ENCODE results near the gene PSMD2. TPM values are rescaled to one million over a fixed set of nuclear protein-coding genes. Genes with fewer than 3 reads are reported as not detected.
"Not testable (repeated sequence)": the region's sequence is repeated elsewhere in the genome, so short reads cannot be mapped to it uniquely, and the experiment has no call there.

Gene PSMD2
- total and polyA plus RNA-seq, 2 donors = 121 to 205 TPM

DNA sequence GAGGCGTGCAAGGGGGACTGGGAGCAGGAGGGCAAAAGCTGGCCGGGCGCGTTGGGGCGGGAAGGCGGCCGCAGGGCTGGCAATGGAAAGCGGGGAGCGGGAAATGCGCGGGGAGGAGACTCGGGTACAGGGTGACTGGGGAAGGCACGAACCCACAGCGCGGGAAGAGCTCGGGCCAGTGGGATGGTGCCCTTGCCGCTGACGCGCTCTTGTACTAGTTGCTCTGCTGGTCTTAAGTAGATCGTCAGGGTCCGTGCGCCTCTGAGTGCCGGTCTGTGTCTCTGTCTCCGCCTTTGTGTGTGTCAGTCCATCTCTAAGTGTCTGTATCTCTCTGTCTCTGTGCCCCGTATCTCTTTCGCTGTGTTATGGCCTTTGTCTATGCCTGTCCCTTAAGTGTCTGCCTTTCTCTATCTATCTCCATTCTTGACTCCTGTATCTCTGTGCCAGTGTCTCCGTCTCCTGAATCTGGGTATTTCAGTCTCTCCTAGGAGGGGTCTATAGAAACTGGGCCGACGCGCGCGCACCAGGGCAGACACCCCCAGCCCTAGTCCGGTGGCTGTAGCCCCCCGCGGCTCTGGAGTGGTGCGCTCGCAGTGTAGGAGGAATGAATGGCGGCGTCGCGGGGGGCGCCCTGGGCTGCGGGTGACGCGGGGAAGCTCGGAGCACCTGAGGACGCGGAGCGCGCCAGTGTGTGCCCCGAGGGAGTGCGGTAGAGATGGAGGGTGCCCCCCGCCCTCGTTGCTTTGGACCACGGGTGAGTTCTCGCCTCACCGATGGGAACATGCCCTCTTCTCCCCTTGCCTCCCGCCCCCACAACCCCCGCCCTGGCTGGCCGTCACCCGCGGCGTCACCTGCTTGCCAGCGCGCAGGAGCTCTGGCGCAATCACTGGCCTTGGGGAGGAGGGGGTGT is 36.9 kb upstream of the PSMD2 start:
- H3K27ac ChIP-seq (ENCODE audit: low read depth) = no peak overlapping the region
- WGBS = 2% methylated on average over 66 of the region's 66 CpGs
- no peak for DNase-seq (ENCODE audit: extremely low spot score)
- H3K36me3 ChIP-seq (ENCODE audit: insufficient read depth) = no peaks in the 10 kb centered on the region
- peak overlapping the region; percentile 57 for H3K4me3 ChIP-seq (ENCODE audit: low read depth, low read length)
- no peaks in the 10 kb centered on the region for H3K4me1 ChIP-seq (ENCODE audit: insufficient read depth)

DNA sequence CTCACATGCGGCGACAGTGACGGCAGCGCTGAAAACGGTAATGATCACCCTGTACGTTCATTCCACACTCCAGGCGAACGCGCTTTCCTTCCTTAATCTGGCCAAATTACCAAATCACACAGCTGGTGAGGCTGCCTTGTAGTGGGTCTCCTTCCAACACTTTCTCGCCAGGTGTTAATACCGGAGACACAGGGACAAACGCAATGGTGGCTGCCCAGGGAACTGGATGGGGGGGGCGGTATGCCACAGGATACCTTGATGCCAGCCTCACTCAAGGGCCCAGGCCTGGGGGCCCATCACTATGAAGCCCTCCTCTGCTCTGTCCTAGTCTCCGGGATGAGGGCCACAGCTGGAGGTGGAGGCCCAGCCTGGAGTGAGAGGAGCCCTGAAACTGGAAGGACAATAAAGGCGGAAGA is 36.3 kb upstream of the PSMD2 start:
- WGBS = 16% methylated on average over 15 of the region's 15 CpGs
- no peaks in the 10 kb centered on the region for H3K4me1 ChIP-seq (ENCODE audit: insufficient read depth)
- DNase-seq (ENCODE audit: extremely low spot score) = no peak
- H3K27ac ChIP-seq (ENCODE audit: low read depth) = no peak overlapping the region
- H3K4me3 ChIP-seq (ENCODE audit: low read depth, low read length) = no peak overlapping the region
- H3K36me3 ChIP-seq (ENCODE audit: insufficient read depth) = no peaks in the 10 kb centered on the region

DNA sequence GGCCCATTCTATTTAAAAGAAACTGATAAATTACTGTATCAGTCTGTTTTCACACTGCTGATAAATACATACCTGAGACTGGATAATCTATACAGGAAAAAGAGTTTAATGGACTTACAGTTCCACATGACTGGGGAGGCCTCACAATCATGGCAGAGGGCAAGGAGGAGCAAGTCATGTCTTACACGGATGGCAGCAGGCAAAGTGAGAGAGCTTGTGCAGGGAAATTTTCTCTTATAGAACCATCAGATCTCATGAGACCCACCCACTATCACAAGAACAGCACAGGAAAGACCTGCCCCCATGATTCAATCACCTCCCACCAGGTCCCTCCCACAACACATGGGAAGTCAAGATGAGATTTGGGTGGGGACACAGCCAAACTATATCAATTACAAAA is 31.8 kb upstream of the PSMD2 start:
- not testable (repeated sequence) for H3K4me1 ChIP-seq (ENCODE audit: insufficient read depth); H3K4me3 ChIP-seq (ENCODE audit: low read depth, low read length); H3K27ac ChIP-seq (ENCODE audit: low read depth); DNase-seq (ENCODE audit: extremely low spot score); H3K36me3 ChIP-seq (ENCODE audit: insufficient read depth)
- 85% methylated on average over 1 of the region's 1 CpG for WGBS

DNA sequence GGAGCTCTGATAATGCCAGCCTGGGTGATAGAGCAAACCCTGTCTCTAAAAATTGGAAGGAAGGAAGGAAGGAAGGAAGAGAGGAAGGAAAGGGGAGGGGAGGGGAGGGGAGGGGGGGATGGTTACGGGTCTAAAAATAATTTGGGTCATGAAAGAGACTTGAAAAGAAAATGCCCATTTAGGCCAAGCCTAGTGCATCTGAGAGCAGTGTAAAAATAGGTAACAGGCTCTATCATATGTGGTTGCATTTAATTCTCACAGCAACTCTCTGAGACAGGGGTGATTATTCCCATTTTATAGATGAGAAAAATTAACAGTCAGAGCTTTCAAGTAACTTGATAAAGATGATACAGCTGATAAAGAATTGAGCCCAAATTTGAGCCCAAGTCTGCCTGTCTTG is 26.8 kb upstream of the PSMD2 start:
- H3K4me3 ChIP-seq (ENCODE audit: low read depth, low read length) = no peak overlapping the region
- no peak for DNase-seq (ENCODE audit: extremely low spot score)
- 39% methylated on average over 1 of the region's 1 CpG for WGBS
- no peaks in the 10 kb centered on the region for H3K4me1 ChIP-seq (ENCODE audit: insufficient read depth)
- no peaks in the 10 kb centered on the region for H3K36me3 ChIP-seq (ENCODE audit: insufficient read depth)
- H3K27ac ChIP-seq (ENCODE audit: low read depth) = no peak overlapping the region

DNA sequence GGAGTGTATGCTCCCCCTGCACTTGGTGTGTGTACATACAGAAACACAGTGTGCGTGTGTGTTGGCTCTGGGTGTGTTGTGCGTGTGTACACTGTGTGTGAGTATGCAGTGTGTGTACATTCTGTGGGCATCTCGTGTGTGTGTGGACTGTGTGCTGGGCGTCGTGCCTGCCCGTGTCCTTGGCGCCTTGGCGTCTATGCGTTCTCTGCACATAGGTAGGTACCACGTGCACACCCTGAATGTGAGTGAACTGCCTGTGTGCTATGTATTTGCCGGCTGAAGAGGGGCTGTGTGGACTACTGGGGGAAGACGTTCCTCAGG is 23.7 kb upstream of the PSMD2 start:
- Histone ChIP-seq H3K4me3 (ENCODE audit: low read depth, low read length) (no peak overlapping the region), H3K4me1 (ENCODE audit: insufficient read depth) (no peaks in the 10 kb centered on the region), H3K27ac (ENCODE audit: low read depth) (no peak overlapping the region), H3K36me3 (ENCODE audit: insufficient read depth) (no peaks in the 10 kb centered on the region)
- WGBS = 71% methylated on average over 12 of the region's 12 CpGs
- DNase-seq (ENCODE audit: extremely low spot score) = no peak

DNA sequence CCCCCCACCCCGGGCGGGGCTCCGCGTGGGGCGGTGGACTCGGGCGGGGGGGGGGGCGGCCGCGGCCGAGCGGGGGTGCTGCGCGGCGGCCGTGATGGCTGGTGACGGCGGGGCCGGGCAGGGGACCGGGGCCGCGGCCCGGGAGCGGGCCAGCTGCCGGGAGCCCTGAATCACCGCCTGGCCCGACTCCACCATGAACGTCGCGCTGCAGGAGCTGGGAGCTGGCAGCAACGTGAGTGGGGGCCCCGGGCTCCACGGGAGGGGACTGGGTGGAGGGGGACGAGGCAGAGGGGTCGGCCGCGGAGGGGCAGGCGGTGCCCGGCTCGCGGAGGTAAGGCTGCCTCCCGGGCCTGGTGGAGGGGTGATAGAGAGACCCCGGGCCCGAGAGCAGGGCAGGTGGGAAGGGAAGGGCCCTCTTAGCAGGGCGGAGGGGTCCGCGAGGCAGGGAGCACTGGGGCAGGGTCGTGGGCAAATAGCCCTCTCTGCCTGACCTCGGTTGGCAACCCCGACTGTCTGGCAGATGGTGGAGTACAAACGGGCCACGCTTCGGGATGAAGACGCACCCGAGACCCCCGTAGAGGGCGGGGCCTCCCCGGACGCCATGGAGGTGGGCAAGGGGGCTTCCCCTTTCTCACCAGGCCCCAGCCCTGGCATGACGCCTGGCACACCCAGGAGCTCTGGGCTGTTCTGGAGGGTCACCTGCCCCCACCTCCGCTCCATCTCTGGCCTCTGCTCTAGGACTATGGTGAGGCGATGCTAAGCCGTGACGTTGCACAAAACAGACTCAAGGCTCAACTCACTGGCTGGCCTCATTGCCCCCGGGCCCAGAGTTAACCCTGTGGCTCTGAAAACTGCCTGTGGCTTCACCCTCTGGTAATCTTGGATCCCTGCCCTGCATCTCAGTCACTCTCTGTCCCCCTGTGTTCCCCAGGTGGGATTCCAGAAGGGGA is 22.8 kb upstream of the PSMD2 start, which contains the start of gene ECE2:
TSS of gene ECE2 (plus strand) at position 62 of the 950 bp plus-strand sequence. CDS start at position 194, 132 bp downstream.
- H3K27ac ChIP-seq (ENCODE audit: low read depth) = no peak within 1 kb of the TSS
- 11% methylated on average over 65 of the region's 65 CpGs for WGBS
- peak within 1 kb of the TSS; percentile 3 for H3K4me3 ChIP-seq (ENCODE audit: low read depth, low read length)
- no peak for DNase-seq (ENCODE audit: extremely low spot score)
- no peaks in the 10 kb centered on the region for H3K4me1 ChIP-seq (ENCODE audit: insufficient read depth)
- H3K36me3 ChIP-seq (ENCODE audit: insufficient read depth) = no peaks in the 10 kb centered on the region

DNA sequence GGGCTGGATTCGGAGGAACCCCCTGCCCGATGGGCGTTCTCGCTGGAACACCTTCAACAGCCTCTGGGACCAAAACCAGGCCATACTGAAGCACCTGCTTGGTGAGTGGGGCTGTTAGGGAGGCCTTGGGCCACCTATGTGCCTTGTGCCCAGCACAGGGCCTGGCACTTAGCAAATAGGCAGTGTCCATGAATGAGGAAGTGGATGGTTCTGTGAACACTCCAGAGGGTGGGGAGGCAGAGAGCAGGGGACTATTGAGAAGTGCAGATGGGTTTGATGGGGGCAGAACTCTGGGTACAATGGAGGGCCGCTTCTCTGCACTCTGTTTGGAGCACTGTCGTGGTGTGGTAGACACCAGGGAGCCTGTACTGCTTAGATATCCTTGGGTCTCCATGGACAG is 21.7 kb upstream of the PSMD2 start:
- no peaks in the 10 kb centered on the region for H3K36me3 ChIP-seq (ENCODE audit: insufficient read depth)
- H3K27ac ChIP-seq (ENCODE audit: low read depth) = no peak overlapping the region
- no peak for DNase-seq (ENCODE audit: extremely low spot score)
- no peaks in the 10 kb centered on the region for H3K4me1 ChIP-seq (ENCODE audit: insufficient read depth)
- 89% methylated on average over 6 of the region's 6 CpGs for WGBS
- H3K4me3 ChIP-seq (ENCODE audit: low read depth, low read length) = no peak overlapping the region

DNA sequence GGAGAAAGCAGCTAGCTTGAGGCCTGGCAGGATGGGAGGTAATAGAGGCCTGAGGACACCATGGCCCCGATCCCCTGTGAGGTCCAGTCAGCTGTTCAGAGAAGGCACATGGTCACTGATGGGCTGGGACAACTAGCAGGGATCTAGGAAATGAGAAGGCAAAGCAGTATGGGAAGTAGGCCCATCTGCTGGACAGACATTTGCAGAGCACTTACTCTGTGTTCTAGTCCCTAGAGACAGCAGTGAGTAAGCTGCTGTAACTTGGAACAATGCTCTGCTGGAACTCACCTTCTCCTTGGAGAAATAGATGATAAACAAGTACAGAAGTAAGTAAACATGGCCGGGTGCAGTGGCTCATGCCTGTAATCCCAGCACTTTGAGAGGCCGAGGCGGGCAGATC is 16.1 kb upstream of the PSMD2 start:
- no peak for DNase-seq (ENCODE audit: extremely low spot score)
- WGBS = 88% methylated on average over 4 of the region's 4 CpGs
- Histone ChIP-seq H3K36me3 (ENCODE audit: insufficient read depth) (no peaks in the 10 kb centered on the region), H3K4me1 (ENCODE audit: insufficient read depth) (no peaks in the 10 kb centered on the region), H3K27ac (ENCODE audit: low read depth) (no peak overlapping the region), H3K4me3 (ENCODE audit: low read depth, low read length) (no peak overlapping the region)

DNA sequence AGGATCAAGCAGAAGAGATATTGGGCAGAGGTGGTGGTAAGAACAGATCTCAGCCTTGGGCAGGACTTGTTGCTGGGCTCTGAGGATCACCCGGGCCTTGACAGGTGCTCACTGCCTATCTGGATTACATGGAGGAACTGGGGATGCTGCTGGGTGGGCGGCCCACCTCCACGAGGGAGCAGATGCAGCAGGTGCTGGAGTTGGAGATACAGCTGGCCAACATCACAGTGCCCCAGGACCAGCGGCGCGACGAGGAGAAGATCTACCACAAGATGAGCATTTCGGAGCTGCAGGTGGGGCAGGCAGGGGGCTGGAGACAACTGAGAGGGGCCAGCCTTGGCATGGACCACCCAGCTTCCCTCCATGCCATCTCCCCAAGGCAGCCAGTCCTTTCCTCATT is 15.4 kb upstream of the PSMD2 start:
- DNase-seq (ENCODE audit: extremely low spot score) = no peak
- H3K4me1 ChIP-seq (ENCODE audit: insufficient read depth) = no peaks in the 10 kb centered on the region
- no peaks in the 10 kb centered on the region for H3K36me3 ChIP-seq (ENCODE audit: insufficient read depth)
- no peak overlapping the region for H3K27ac ChIP-seq (ENCODE audit: low read depth)
- 91% methylated on average over 8 of the region's 8 CpGs for WGBS
- H3K4me3 ChIP-seq (ENCODE audit: low read depth, low read length) = no peak overlapping the region

DNA sequence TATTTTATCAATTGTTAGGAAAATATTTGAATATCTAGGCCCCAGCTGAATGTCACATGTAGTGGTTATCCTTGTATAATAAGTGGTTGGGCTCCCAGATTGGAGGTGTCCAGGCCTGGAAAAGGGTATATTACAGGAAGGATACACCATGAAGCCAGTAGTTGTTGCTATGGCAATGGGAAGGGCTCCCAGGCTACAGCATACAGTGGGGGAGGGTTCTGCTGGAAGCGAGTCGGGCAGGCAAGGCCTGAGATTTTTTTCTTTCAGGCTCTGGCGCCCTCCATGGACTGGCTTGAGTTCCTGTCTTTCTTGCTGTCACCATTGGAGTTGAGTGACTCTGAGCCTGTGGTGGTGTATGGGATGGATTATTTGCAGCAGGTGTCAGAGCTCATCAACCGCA is 14.3 kb upstream of the PSMD2 start:
- no peak for DNase-seq (ENCODE audit: extremely low spot score)
- 13% methylated on average over 4 of the region's 4 CpGs for WGBS

DNA sequence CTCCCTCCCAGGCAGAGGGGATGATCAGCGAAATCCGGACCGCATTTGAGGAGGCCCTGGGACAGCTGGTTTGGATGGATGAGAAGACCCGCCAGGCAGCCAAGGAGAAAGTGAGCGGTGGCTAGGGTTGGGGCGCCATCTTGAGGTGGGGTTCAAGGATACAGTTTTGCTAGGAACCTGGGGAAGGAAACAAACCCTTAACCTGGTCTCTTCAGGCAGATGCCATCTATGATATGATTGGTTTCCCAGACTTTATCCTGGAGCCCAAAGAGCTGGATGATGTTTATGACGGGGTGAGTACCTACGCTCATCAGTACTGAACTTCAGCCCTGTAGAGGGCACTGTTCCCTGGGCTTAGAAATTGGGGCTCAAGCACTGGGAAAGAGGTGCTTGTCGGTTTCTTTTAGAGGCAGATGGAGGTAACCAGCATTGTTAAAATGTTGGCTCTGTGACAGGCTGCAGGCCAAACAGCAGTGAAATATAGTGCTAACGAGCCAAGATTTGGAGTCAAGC is 9.6 kb upstream of the PSMD2 start:
- no peak overlapping the region for H3K4me3 ChIP-seq (ENCODE audit: low read depth, low read length)
- WGBS = 10% methylated on average over 10 of the region's 10 CpGs
- no peak overlapping the region for H3K27ac ChIP-seq (ENCODE audit: low read depth)
- no peaks in the 10 kb centered on the region for H3K4me1 ChIP-seq (ENCODE audit: insufficient read depth)
- no peaks in the 10 kb centered on the region for H3K36me3 ChIP-seq (ENCODE audit: insufficient read depth)
- DNase-seq (ENCODE audit: extremely low spot score) = no peak

More for the DNA sequence above, 14.3 kb upstream of the PSMD2 start:
- Histone ChIP-seq H3K4me1 (ENCODE audit: insufficient read depth) (no peaks in the 10 kb centered on the region), H3K4me3 (ENCODE audit: low read depth, low read length) (no peak overlapping the region), H3K36me3 (ENCODE audit: insufficient read depth) (no peaks in the 10 kb centered on the region), H3K27ac (ENCODE audit: low read depth) (no peak overlapping the region)

DNA sequence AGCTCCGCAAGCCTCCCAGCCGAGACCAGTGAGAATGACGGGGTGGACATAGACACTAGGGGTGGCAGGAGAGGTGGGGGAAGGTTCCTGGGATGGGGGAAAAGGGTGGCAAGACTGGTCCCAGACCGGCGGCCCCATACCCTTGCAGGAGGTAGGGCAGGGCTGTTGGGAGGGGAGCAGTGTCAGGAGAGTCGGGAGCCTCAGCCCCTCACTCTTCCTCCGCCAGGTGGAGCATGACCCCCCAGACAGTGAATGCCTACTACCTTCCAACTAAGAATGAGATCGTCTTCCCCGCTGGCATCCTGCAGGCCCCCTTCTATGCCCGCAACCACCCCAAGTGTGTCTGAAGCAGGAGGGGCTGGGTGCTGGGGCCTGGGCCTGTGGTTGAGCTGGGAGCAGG is 8.7 kb upstream of the PSMD2 start:
- Histone ChIP-seq H3K4me3 (ENCODE audit: low read depth, low read length) (no peak overlapping the region), H3K36me3 (ENCODE audit: insufficient read depth) (no peaks in the 10 kb centered on the region), H3K4me1 (ENCODE audit: insufficient read depth) (no peaks in the 10 kb centered on the region), H3K27ac (ENCODE audit: low read depth) (no peak overlapping the region)
- DNase-seq (ENCODE audit: extremely low spot score) = no peak
- WGBS = 79% methylated on average over 10 of the region's 10 CpGs

DNA sequence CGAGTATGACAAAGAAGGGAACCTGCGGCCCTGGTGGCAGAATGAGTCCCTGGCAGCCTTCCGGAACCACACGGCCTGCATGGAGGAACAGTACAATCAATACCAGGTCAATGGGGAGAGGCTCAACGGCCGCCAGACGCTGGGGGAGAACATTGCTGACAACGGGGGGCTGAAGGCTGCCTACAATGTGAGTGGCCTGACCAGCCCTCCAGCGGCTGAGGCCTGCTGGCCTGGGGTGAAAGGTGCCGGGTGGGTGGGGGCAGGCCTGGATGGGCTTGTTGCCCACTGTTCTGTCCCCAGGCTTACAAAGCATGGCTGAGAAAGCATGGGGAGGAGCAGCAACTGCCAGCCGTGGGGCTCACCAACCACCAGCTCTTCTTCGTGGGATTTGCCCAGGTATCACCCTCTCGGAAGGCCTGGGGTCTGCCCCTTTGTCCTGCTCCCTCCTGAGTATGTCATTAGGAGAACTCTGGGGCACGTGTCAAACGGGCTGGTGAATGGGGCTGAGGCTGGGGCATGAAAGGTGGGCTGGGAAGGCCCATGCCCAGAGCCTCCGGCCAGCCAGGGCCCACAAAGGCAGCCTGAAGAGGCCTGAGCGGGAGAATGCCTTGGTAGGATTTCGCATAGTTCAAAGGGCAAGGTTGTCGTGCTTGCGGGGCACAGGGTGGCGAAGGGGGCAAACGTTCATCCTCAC is 7.8 kb upstream of the PSMD2 start:
- no peak for DNase-seq (ENCODE audit: extremely low spot score)
- no peak overlapping the region for H3K4me3 ChIP-seq (ENCODE audit: low read depth, low read length)
- H3K4me1 ChIP-seq (ENCODE audit: insufficient read depth) = no peaks in the 10 kb centered on the region
- no peaks in the 10 kb centered on the region for H3K36me3 ChIP-seq (ENCODE audit: insufficient read depth)
- WGBS = 85% methylated on average over 22 of the region's 22 CpGs
- H3K27ac ChIP-seq (ENCODE audit: low read depth) = no peak overlapping the region
